Kidney (tissue), 14 donors: ENCODE measurements around the gene IL21R. TPM values are rescaled to one million over a fixed set of nuclear protein-coding genes. Genes with fewer than 3 reads are reported as not detected.

Experiments used
- DNase-seq, 5 donors: peaks; one replicate each; pipeline ENCODE4 v3.0.0-alpha.2; 2013 to 2020
- FAIRE-seq: peaks from 2 replicates; lab custom pipeline; 2012; peaks lifted over from hg19 to GRCh38; lab: Jason Lieb, UNC
- H3K27ac ChIP-seq, 2 donors: one replicate each; pipeline ENCODE4 v1.7.0; 2013; ENCODE audit warnings: low read depth in 2 of 2, low read length in 2 of 2, inconsistent platforms in 1 of 2
- H3K27me3 ChIP-seq: one replicate; pipeline ENCODE4 v1.7.1; 2013; ENCODE audit warnings: low read length, inconsistent platforms; ENCODE audit not compliant: control insufficient read depth, insufficient read depth
- H3K36me3 ChIP-seq, 3 donors: one replicate each; pipeline versions ENCODE4 v1.7.0 to v1.7.1; 2013; ENCODE audit warnings: low read length in 3 of 3, control low read depth in 1 of 3, inconsistent platforms in 1 of 3; ENCODE audit not compliant: insufficient read depth in 3 of 3, control insufficient read depth in 2 of 3
- H3K4me1 ChIP-seq, 3 donors: one replicate each; pipeline versions ENCODE4 v1.7.0 to v1.7.1; 2013; ENCODE audit warnings: low read length in 3 of 3, inconsistent platforms in 1 of 3, low read depth in 1 of 3; ENCODE audit not compliant: control insufficient read depth in 2 of 3, insufficient read depth in 2 of 3
- H3K4me3 ChIP-seq, 3 donors: one replicate each; pipeline versions ENCODE4 v1.7.0 to v1.8.1; 2013; ENCODE audit warnings: low read length in 3 of 3, control low read depth in 1 of 3, inconsistent platforms in 1 of 3
- H3K9ac ChIP-seq, 3 donors: one replicate each; pipeline versions ENCODE4 v1.7.0 to v1.7.1; 2013; ENCODE audit warnings: low read length in 3 of 3, control low read depth in 1 of 3, inconsistent platforms in 1 of 3
- H3K9me3 ChIP-seq, 3 donors: one replicate each; pipeline versions ENCODE4 v1.7.0 to v1.7.1; 2013; ENCODE audit warnings: low read length in 3 of 3, control low read depth in 1 of 3, inconsistent platforms in 1 of 3; ENCODE audit not compliant: control insufficient read depth in 2 of 3, insufficient read depth in 1 of 3
- intact Hi-C: fragments of 100-400 bp; cut with DNase I; formaldehyde crosslinking; loops from one replicate; pipeline ENCODE4 v1.11.1; 2022
- polyA plus RNA-seq: library from polyadenylated mRNA; stranded (reverse); fragments of 350-450 nt; fragmentation: Illumina TruSeq; extraction: RNeasy Lipid Tissue Mini Kit (QIAGEN cat#74804); gene quantifications from one replicate; pipeline ENCODE4 v1.2.3, GENCODE V29; 2014; ENCODE audit warnings: low read depth, low replicate concordance; ENCODE audit not compliant: insufficient read depth
- total RNA-seq: library from RNA; stranded (reverse); fragmentation: NEBNext Ultra II Directional; extraction: Animal tissue kit (Norgen Biotek cat#: 25700); gene quantifications from one replicate; pipeline ENCODE4 v1.2.1, GENCODE V29; 2021
- TF ChIP-seq, protein P1 (sequence below): IDR thresholded peaks from 3 replicates; pipeline ENCODE4 v1.5.1; 2012; ENCODE audit warnings: mild to moderate bottlenecking, moderate library complexity, borderline replicate concordance; ENCODE audit not compliant: insufficient read depth; ENCODE audit errors: extremely low read depth
- donor health status: control.
- donor health status: control.
- donor health status: control.
- donor health status: control.
- donor health status: control.
- donor health status: DM: yes; HTN: yes; CAD: no.
- donor health status: Normal renal cell carcinoma (clear cell type).

Gene IL21R
- total and polyA plus RNA-seq, 2 donors from 2014 or later, result 0.65 to 3.0 TPM

DNA sequence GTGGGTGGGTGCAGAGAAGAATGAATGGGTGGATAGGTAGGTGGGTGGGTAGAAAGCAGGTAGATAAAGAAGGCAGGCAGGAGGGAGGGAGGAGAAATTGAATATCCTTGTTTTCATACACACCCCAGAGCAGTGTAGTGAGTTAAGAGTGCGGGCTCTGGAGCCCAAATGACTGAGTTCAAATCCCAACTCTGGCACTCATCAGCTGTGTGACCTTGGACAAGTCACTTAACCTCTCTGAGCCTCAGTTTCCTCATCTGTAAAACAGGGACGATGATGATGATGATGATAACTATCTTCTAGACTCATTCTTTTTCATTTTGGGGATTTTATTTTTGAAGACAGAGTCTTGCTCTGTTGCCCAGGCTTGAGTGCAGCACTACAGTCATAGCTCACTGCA, 2.0 kb upstream of the IL21R start:
- Histone ChIP-seq H3K9me3 (no peaks in the 10 kb centered on the region), H3K4me1 (peaks cover 0 to 11% (median 0%) of the 10 kb centered on the region in 3 donors), H3K36me3 (no peaks in the 10 kb centered on the region), H3K9ac (no peak overlapping the region), H3K27me3 (no peaks in the 10 kb centered on the region), H3K27ac (no peak overlapping the region), H3K4me3 (no peak overlapping the region)
- intact Hi-C loops, result no loop called here
- FAIRE-seq (no peak), DNase-seq (no peak)
- TF ChIP-seq, protein P1, sequence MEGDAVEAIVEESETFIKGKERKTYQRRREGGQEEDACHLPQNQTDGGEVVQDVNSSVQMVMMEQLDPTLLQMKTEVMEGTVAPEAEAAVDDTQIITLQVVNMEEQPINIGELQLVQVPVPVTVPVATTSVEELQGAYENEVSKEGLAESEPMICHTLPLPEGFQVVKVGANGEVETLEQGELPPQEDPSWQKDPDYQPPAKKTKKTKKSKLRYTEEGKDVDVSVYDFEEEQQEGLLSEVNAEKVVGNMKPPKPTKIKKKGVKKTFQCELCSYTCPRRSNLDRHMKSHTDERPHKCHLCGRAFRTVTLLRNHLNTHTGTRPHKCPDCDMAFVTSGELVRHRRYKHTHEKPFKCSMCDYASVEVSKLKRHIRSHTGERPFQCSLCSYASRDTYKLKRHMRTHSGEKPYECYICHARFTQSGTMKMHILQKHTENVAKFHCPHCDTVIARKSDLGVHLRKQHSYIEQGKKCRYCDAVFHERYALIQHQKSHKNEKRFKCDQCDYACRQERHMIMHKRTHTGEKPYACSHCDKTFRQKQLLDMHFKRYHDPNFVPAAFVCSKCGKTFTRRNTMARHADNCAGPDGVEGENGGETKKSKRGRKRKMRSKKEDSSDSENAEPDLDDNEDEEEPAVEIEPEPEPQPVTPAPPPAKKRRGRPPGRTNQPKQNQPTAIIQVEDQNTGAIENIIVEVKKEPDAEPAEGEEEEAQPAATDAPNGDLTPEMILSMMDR, result no peak

DNA sequence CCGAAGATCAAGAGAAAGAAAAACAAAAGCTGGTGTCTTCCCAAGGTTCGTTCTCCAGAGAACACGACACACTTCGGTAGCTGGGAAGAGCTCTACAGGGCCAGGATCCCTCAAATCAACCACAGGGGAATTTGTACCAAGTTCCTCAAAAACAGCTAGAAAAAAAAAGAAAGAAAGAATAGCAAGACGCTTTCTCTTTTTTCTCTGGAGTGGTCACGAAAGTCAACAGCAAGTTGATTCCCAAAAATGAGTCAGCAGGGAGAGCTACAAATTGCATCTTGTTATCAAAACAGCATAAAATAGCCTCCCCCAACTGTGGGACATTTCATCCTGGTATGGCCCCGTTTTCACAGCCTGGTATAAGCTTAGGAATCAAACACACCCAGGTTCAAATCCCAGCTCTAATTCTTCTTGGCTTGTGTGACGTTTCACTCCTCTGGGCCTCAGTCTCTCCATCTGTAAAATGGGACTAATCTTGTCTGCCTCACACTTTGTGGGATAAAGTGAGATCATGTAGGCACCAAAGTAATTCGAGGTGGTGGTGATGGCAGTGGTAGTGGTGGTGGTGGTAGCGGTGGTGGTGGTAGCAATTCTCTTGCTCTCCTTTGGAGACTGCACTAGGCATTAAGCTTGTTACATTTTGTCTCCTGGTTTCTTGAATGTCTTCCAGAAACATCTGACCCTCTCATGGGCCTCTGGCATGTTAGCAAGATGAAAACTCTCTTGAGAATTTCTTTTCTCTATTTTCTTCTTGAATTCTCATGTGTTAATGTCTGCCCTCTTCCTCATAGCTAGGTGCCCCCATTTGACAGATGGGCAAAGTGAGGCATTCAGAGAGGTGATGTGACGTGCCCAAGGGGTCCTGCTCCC, 988 bp upstream of the IL21R start:
- no peak overlapping the region for H3K4me3 ChIP-seq
- no peaks in the 10 kb centered on the region for H3K36me3 ChIP-seq
- no peaks in the 10 kb centered on the region for H3K9me3 ChIP-seq
- no peak overlapping the region for H3K27ac ChIP-seq
- no peaks in the 10 kb centered on the region for H3K27me3 ChIP-seq
- intact Hi-C loops, result no loop called here
- H3K4me1 ChIP-seq, result peaks cover 0 to 11% (median 0%) of the 10 kb centered on the region in 3 donors
- TF ChIP-seq, protein P1, result no peak
- H3K9ac ChIP-seq, result no peak overlapping the region
- DNase-seq (peak in 1 of 5 donors; percentile 7), FAIRE-seq (no peak)

DNA sequence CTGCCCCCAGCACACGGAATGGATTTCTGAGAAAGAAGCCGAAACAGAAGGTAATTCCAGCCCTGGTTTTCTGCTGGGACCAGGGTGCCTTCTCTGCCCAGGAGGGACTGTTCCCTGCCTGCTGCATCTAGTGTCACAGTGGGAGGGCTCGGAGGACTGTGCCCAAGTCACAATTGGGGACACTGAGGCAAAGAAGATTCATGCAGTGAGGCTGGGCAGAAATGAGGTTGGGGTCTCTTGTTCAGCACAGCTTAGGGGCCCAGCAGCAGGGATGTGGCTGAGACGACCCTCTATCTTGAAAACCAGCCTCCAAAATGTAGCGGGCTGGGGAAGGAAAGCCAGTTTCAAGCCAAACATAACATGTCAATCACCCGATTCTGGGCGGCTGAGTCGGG, 592 bp downstream of the IL21R start:
- Histone ChIP-seq H3K27me3 (no peaks in the 10 kb centered on the region), H3K4me3 (peak overlapping the region in 2 of 3 donors; percentile 6 to 29), H3K4me1 (peaks cover 0 to 11% (median 0%) of the 10 kb centered on the region in 3 donors), H3K9me3 (no peaks in the 10 kb centered on the region), H3K27ac (no peak overlapping the region), H3K9ac (no peak overlapping the region), H3K36me3 (no peaks in the 10 kb centered on the region)
- DNase-seq, result no peak
- FAIRE-seq, result no peak
- TF ChIP-seq, protein P1, result no peak
- intact Hi-C loops, result no loop called here
